Measurements from ENCODE around the gene PDE6C. TPM values are rescaled to one million over a fixed set of nuclear protein-coding genes. Genes with fewer than 3 reads are reported as not detected.

PDE6C gene
- total and polyA plus RNA-seq, 2 of the 8 experiments (the other 6 are each of a cell fraction or from before 2014, with no cell fraction given), result not detected

GRCh38 chr10:93702210-93703001 lies 90.1 kb downstream of the PDE6C start, which contains the start of gene FRA10AC1 (continued):
- peak in 1 of 2 experiments; percentile 94; a peak in 2 of 3 replicates for TF ChIP-seq EP300 (IDR thresholded peaks at IDR 0.05; ENCODE audit: borderline replicate concordance in 1 of 2, low read depth in 2 of 2, low read length in 2 of 2)
- TF ChIP-seq HDAC2 (IDR thresholded peaks at IDR 0.05; ENCODE audit: borderline replicate concordance in 1 of 2, low read depth in 2 of 2, low read length in 2 of 2), result no peak
- TF ChIP-seq TAF7 (optimal IDR thresholded peaks at IDR 0.05; ENCODE audit: borderline replicate concordance, low read depth, low read length), result peak; percentile 92
- TF ChIP-seq ATF2 (IDR thresholded peaks at IDR 0.05; ENCODE audit: low read length), result peak; percentile 82
- TF ChIP-seq TBP (IDR thresholded peaks at IDR 0.05; ENCODE audit: low read depth, low read length), result peak; percentile 94
- TF ChIP-seq SIRT6 (IDR thresholded peaks at IDR 0.05; ENCODE audit: low read length), result no peak
- TF ChIP-seq MAX (IDR thresholded peaks at IDR 0.05), result peak; percentile 89
- TF ChIP-seq POLR2AphosphoS5 (IDR thresholded peaks at IDR 0.05; ENCODE audit: low read depth, low read length), result peak; percentile 83
- peak; percentile 3; the same call in 1 of the 2 replicates for TF ChIP-seq BRCA1 (IDR thresholded peaks at IDR 0.05; ENCODE audit: low read depth, low read length)
- TF ChIP-seq JUND (IDR thresholded peaks at IDR 0.05; ENCODE audit: low read length), result peak; percentile 31; the same call in 1 of the 2 replicates
- peak; percentile 19; the same call in 1 of the 2 replicates for TF ChIP-seq SIX5 (IDR thresholded peaks at IDR 0.05; ENCODE audit: low read depth, low read length)
- no peak for TF ChIP-seq FOSL1 (IDR thresholded peaks at IDR 0.05; ENCODE audit: insufficient read depth, low read depth, low read length)
- TF ChIP-seq CBX5 (IDR thresholded peaks at IDR 0.05; ENCODE audit: low read depth, low read length), result no peak
- no peak for TF ChIP-seq RNF2 (IDR thresholded peaks at IDR 0.05; ENCODE audit: borderline replicate concordance, low read depth, low read length, missing control alignments, poor library complexity, severe bottlenecking)
- no peak for TF ChIP-seq ATF3 (IDR thresholded peaks at IDR 0.05; ENCODE audit: insufficient read depth, low read depth, low read length)
- TF ChIP-seq E2F6 (IDR thresholded peaks at IDR 0.05), result peak; percentile 74
- peak; percentile 70; the same call in 1 of the 2 replicates for TF ChIP-seq SRF (IDR thresholded peaks at IDR 0.05; ENCODE audit: low read depth, low read length)
- TF ChIP-seq GABPA (IDR thresholded peaks at IDR 0.05; ENCODE audit: borderline replicate concordance, insufficient read depth, low read length), result peak; percentile 98
- peak; percentile 76 for TF ChIP-seq YY1 (IDR thresholded peaks at IDR 0.05; ENCODE audit: low read depth, low read length)
- no peak for TF ChIP-seq POU5F1 (IDR thresholded peaks at IDR 0.05; ENCODE audit: low read depth, low read length)

Measured in H1 (cell line).